Measurements from ENCODE around the gene TGFB1I1.
"Not testable (repeated sequence)": the region's sequence is repeated elsewhere in the genome, so short reads cannot be mapped to it uniquely, and the experiment has no call there.

The TGFB1I1 gene

GRCh38 chr16:31471241-31471874 is 594 bp upstream of the TGFB1I1 start:
- DNase-seq (ENCODE audit: low spot score) = no peak

GRCh38 chr16:31472709-31473203 is 804 bp downstream of the TGFB1I1 start:
- peak; percentile 54 for DNase-seq (ENCODE audit: low spot score)

- DNase-seq (ENCODE audit: low spot score) = no peak
These were observed 1.5 kb downstream of the TGFB1I1 start for GRCh38 chr16:31473264-31473984.

GRCh38 chr16:31474173-31474714 is 2.3 kb downstream of the TGFB1I1 start:
- DNase-seq (ENCODE audit: low spot score) = no peak

- no peak for DNase-seq (ENCODE audit: low spot score)
These were observed 3.1 kb downstream of the TGFB1I1 start for GRCh38 chr16:31474773-31475738.

GRCh38 chr16:31475946-31476302 is 4.0 kb downstream of the TGFB1I1 start:
- DNase-seq (ENCODE audit: low spot score) = no peak

GRCh38 chr16:31476303-31477219 is 4.6 kb downstream of the TGFB1I1 start:
- DNase-seq (ENCODE audit: low spot score) = peak; percentile 94

GRCh38 chr16:31477220-31478216 is 5.6 kb downstream of the TGFB1I1 start:
- DNase-seq (ENCODE audit: low spot score) = peak; percentile 80

- no peak for DNase-seq (ENCODE audit: low spot score)
These were observed 7.0 kb downstream of the TGFB1I1 start for GRCh38 chr16:31478956-31479355.

- DNase-seq (ENCODE audit: low spot score) = no peak
These were observed 7.8 kb downstream of the TGFB1I1 start for GRCh38 chr16:31479751-31480150.

GRCh38 chr16:31480851-31481536 is 9.0 kb downstream of the TGFB1I1 start:
- no peak for DNase-seq (ENCODE audit: low spot score)

- DNase-seq (ENCODE audit: low spot score) = no peak
These were observed 11.1 kb downstream of the TGFB1I1 start, which contains the start of gene SLC5A2 for GRCh38 chr16:31483081-31483480. TSS of gene SLC5A2 (plus strand) at chr16:31483123. CDS start at chr16:31483137, 14 bp downstream.

- not testable (repeated sequence) for DNase-seq (ENCODE audit: low spot score)
These were observed 12.1 kb downstream of the TGFB1I1 start for GRCh38 chr16:31484048-31484447.

- DNase-seq (ENCODE audit: low spot score) = no peak
These were observed 12.7 kb downstream of the TGFB1I1 start for GRCh38 chr16:31484491-31485171.

- no peak for DNase-seq (ENCODE audit: low spot score)
These were observed 13.6 kb downstream of the TGFB1I1 start for GRCh38 chr16:31485571-31485970.

GRCh38 chr16:31486045-31486444 is 14.1 kb downstream of the TGFB1I1 start:
- no peak for DNase-seq (ENCODE audit: low spot score)

GRCh38 chr16:31487071-31487719 is 15.2 kb downstream of the TGFB1I1 start:
- DNase-seq (ENCODE audit: low spot score) = no peak

All from germinal center (tissue), 1 donor.